OCI-LY1 (cell line): ENCODE measurements around the gene ADGRL2.

Experiments used
- EZH2 ChIP-seq: fragments of 200-600 bp; sonication (generic), shearing (Covaris generic); IDR thresholded peaks from 2 replicates; pipeline ENCODE4 v1.8.0; 2017; ENCODE audit warnings: borderline replicate concordance, mixed run types, mild to moderate bottlenecking, antibody characterized with exemption, low read length, moderate library complexity, mixed read lengths
- TF ChIP-seq, protein P1 (sequence below): fragments of 200-600 bp; sonication (generic), shearing (Covaris generic); IDR thresholded peaks from 2 replicates; pipeline ENCODE4 v1.5.1; 2017; ENCODE audit warnings: mild to moderate bottlenecking, antibody characterized with exemption, low read length, moderate library complexity, mixed read lengths

DNA sequence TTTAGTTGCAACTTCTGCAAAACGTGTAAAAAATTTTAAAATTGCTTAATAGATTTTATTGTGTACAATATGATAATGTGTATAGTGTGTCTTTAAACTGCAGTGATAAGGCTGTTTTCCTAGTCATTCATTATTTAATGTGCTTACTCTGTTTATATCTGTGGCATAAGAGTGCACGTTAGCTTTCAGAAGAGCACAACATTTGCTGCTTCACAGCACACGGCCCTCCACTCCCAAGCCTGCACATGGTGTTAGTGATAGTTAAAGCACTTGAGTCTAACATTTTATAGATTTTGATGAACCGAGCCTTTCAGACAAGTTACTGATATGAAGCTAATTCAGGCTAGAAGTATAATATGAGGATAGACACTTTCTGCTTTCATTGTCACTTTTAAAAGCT lies 120.6 kb downstream of the ADGRL2 start:
- TF ChIP-seq, protein P1, sequence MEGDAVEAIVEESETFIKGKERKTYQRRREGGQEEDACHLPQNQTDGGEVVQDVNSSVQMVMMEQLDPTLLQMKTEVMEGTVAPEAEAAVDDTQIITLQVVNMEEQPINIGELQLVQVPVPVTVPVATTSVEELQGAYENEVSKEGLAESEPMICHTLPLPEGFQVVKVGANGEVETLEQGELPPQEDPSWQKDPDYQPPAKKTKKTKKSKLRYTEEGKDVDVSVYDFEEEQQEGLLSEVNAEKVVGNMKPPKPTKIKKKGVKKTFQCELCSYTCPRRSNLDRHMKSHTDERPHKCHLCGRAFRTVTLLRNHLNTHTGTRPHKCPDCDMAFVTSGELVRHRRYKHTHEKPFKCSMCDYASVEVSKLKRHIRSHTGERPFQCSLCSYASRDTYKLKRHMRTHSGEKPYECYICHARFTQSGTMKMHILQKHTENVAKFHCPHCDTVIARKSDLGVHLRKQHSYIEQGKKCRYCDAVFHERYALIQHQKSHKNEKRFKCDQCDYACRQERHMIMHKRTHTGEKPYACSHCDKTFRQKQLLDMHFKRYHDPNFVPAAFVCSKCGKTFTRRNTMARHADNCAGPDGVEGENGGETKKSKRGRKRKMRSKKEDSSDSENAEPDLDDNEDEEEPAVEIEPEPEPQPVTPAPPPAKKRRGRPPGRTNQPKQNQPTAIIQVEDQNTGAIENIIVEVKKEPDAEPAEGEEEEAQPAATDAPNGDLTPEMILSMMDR = no peak
- TF ChIP-seq EZH2 = no peak
